ENCODE measurements around the gene MCF2L2.

DNA sequence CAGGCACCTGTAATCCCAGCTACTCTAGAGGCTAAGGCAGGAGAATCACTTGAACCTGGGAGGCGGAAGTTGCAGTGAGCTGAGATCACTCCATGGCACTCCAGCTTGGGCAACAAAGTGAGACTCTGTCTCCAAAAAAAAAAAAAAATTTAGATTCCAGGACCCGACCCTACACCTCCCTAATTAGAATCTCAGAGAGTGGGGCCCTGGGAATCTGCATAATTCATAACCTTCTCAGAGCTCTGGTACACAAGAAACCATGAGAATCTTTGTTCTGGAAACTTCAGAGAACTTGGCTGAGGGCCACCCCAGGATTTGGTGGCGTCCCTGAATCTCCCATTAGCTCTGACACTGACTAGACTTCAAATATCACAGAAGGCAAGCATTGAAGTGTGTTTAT, 143.8 kb downstream of the MCF2L2 start:
- TF ChIP-seq, protein P1, sequence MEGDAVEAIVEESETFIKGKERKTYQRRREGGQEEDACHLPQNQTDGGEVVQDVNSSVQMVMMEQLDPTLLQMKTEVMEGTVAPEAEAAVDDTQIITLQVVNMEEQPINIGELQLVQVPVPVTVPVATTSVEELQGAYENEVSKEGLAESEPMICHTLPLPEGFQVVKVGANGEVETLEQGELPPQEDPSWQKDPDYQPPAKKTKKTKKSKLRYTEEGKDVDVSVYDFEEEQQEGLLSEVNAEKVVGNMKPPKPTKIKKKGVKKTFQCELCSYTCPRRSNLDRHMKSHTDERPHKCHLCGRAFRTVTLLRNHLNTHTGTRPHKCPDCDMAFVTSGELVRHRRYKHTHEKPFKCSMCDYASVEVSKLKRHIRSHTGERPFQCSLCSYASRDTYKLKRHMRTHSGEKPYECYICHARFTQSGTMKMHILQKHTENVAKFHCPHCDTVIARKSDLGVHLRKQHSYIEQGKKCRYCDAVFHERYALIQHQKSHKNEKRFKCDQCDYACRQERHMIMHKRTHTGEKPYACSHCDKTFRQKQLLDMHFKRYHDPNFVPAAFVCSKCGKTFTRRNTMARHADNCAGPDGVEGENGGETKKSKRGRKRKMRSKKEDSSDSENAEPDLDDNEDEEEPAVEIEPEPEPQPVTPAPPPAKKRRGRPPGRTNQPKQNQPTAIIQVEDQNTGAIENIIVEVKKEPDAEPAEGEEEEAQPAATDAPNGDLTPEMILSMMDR (conservative IDR thresholded peaks at IDR 0.05): no peak
- no peak for TF ChIP-seq EZH2 (IDR thresholded peaks at IDR 0.05; ENCODE audit: low read depth)
